ENCODE measurements around the gene SPSB2. TPM values are rescaled to one million over a fixed set of nuclear protein-coding genes. Genes with fewer than 3 reads are reported as not detected.

Gene SPSB2
- polyA plus RNA-seq, 1 of the 3 experiments (the other 2 are of a cell fraction): 16.9 TPM

- ChIA-PET CTCF (interaction anchor here (0.7 to 10.9 kb wide), 27 partner anchors 8 to 317 kb away, joined by 3 to 164 read pairs (median 7); partner anchors contain the start of genes C12orf57, CDCA3, ENO2 and MLF2), POLR2A (interaction anchor here (0.6 to 5.9 kb wide), 14 partner anchors 9 to 179 kb away, joined by 3 to 57 read pairs (median 6); partner anchors contain the start of genes C12orf57, CDCA3, ENO2 and MLF2)
- peaks cover 33 to 43% of the 10 kb centered on the region in 2 experiments for H3K4me1 ChIP-seq (ENCODE audit: control insufficient read depth in 1 of 2, insufficient read depth in 2 of 2, low read depth in 1 of 2, low read length in 1 of 2)
- peak overlapping the region; percentile 91 to 99 for H3K4me3 ChIP-seq (ENCODE audit: low read depth in 2 of 2, low read length in 1 of 2)
- H4K20me1 ChIP-seq (ENCODE audit: insufficient read depth): peaks cover 44% of the 10 kb centered on the region
- DNase-seq: no peak
- H3K27ac ChIP-seq (ENCODE audit: low read depth in 2 of 2, low read length in 1 of 2): peak overlapping the region; percentile 84 to 95; a peak in 3 of 4 replicates
- WGBS (ENCODE audit: low lambda C conversion rate): 1% methylated on average over 20 of the region's 22 CpGs
- peak overlapping the region; percentile 99 for H3K4me2 ChIP-seq
- no peaks in the 10 kb centered on the region for H3K27me3 ChIP-seq (ENCODE audit: insufficient read depth)
- H3K9ac ChIP-seq: peak overlapping the region; percentile 100
- peaks cover 55% of the 10 kb centered on the region for H3K79me2 ChIP-seq (ENCODE audit: insufficient read depth)
- H3K9me2 ChIP-seq: no peaks in the 10 kb centered on the region
- no peak overlapping the region for H2AFZ ChIP-seq (ENCODE audit: low read depth)
- TF ChIP-seq, protein P1, sequence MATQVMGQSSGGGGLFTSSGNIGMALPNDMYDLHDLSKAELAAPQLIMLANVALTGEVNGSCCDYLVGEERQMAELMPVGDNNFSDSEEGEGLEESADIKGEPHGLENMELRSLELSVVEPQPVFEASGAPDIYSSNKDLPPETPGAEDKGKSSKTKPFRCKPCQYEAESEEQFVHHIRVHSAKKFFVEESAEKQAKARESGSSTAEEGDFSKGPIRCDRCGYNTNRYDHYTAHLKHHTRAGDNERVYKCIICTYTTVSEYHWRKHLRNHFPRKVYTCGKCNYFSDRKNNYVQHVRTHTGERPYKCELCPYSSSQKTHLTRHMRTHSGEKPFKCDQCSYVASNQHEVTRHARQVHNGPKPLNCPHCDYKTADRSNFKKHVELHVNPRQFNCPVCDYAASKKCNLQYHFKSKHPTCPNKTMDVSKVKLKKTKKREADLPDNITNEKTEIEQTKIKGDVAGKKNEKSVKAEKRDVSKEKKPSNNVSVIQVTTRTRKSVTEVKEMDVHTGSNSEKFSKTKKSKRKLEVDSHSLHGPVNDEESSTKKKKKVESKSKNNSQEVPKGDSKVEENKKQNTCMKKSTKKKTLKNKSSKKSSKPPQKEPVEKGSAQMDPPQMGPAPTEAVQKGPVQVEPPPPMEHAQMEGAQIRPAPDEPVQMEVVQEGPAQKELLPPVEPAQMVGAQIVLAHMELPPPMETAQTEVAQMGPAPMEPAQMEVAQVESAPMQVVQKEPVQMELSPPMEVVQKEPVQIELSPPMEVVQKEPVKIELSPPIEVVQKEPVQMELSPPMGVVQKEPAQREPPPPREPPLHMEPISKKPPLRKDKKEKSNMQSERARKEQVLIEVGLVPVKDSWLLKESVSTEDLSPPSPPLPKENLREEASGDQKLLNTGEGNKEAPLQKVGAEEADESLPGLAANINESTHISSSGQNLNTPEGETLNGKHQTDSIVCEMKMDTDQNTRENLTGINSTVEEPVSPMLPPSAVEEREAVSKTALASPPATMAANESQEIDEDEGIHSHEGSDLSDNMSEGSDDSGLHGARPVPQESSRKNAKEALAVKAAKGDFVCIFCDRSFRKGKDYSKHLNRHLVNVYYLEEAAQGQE (IDR thresholded peaks at IDR 0.05; ENCODE audit: low read depth, low read length): no peak
- TF ChIP-seq NFIC (IDR thresholded peaks at IDR 0.05; ENCODE audit: borderline replicate concordance): no peak
- TF ChIP-seq TEAD4 (IDR thresholded peaks at IDR 0.05; ENCODE audit: borderline replicate concordance, insufficient read depth): no peak
- TF ChIP-seq, protein P2, sequence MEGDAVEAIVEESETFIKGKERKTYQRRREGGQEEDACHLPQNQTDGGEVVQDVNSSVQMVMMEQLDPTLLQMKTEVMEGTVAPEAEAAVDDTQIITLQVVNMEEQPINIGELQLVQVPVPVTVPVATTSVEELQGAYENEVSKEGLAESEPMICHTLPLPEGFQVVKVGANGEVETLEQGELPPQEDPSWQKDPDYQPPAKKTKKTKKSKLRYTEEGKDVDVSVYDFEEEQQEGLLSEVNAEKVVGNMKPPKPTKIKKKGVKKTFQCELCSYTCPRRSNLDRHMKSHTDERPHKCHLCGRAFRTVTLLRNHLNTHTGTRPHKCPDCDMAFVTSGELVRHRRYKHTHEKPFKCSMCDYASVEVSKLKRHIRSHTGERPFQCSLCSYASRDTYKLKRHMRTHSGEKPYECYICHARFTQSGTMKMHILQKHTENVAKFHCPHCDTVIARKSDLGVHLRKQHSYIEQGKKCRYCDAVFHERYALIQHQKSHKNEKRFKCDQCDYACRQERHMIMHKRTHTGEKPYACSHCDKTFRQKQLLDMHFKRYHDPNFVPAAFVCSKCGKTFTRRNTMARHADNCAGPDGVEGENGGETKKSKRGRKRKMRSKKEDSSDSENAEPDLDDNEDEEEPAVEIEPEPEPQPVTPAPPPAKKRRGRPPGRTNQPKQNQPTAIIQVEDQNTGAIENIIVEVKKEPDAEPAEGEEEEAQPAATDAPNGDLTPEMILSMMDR (IDR thresholded peaks at IDR 0.05): peak; percentile 36
- TF ChIP-seq RCOR1 (IDR thresholded peaks at IDR 0.05; ENCODE audit: low read length): no peak
- no peak for TF ChIP-seq MAX (IDR thresholded peaks at IDR 0.05; ENCODE audit: low read depth)
- H3K36me3 ChIP-seq (replicated peaks in 1 of 2; ENCODE audit: control insufficient read depth in 1 of 2, insufficient read depth in 2 of 2, low read length in 1 of 2): peaks cover 16 to 38% of the 10 kb centered on the region in 2 experiments
- H3K9me3 ChIP-seq: no peaks in the 10 kb centered on the region
- H3F3A ChIP-seq (replicated peaks; ENCODE audit: insufficient read depth): peaks cover 35% of the 10 kb centered on the region
Observed at GRCh38 chr12:6868211-6869048, 4.7 kb downstream of the SPSB2 start.

All from SK-N-SH (cell line).